Activated naive CD4-positive, alpha-beta T cell treated with anti-CD3 and anti-CD28 coated beads, Interleukin-2, amount 50 U/mL, for 24 hours (primary cell): ENCODE data around the gene CCDC196.

Experiments
- H3K27ac Mint-ChIP-seq: one replicate; pipeline ENCODE4 v1.8.0; 2021; ENCODE audit warnings: mild to moderate bottlenecking, mixed read lengths
- H3K27me3 Mint-ChIP-seq: one replicate; pipeline ENCODE4 v1.8.0; 2021; ENCODE audit warnings: mixed read lengths
- H3K36me3 Mint-ChIP-seq: one replicate; pipeline ENCODE4 v1.8.0; 2021; ENCODE audit warnings: mixed read lengths
- H3K4me1 Mint-ChIP-seq: one replicate; pipeline ENCODE4 v1.8.0; 2021; ENCODE audit warnings: mixed read lengths
- H3K4me3 Mint-ChIP-seq: one replicate; pipeline ENCODE4 v1.8.0; 2021; ENCODE audit warnings: mild to moderate bottlenecking, mixed read lengths
- H3K9me3 Mint-ChIP-seq: one replicate; pipeline ENCODE4 v1.8.0; 2021; ENCODE audit warnings: mixed read lengths

Gene CCDC196, protein sequence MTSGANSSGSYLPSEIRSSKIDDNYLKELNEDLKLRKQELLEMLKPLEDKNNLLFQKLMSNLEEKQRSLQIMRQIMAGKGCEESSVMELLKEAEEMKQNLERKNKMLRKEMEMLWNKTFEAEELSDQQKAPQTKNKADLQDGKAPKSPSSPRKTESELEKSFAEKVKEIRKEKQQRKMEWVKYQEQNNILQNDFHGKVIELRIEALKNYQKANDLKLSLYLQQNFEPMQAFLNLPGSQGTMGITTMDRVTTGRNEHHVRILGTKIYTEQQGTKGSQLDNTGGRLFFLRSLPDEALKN

DNA sequence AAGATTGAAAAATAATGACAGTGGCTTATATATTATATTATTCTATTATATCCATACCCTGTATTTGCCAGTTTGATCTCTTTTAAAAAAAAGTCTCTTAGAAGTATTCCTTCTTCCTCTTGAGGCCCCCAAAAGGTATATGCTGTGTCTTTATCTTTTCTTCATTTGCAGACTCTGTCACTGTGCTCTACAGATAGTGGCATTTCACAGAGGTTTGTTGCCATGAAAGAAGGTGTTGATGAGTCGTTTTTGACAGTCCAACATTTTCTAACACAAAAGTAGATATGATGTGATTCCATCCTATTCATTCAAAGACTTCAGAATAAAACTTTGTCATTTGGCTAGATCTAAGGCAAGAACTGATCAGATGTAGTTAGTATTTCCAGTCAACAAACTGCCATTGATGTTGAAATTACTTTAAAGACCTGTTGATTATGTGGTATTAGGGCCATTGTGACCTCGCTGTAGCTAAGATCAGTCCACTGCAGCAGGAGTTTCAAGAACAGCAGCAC, at the start of gene CCDC196:
CCDC196 (plus strand) TSS at position 462 of the 512 bp plus-strand sequence. CDS start 132 bp downstream, outside the sequence.
- no peaks in the 10 kb centered on the region for H3K4me1 Mint-ChIP-seq
- H3K9me3 Mint-ChIP-seq, result no peaks in the 10 kb centered on the region
- H3K27me3 Mint-ChIP-seq, result no peaks in the 10 kb centered on the region
- no peaks in the 10 kb centered on the region for H3K36me3 Mint-ChIP-seq
- no peak within 1 kb of the TSS for H3K4me3 Mint-ChIP-seq
- H3K27ac Mint-ChIP-seq, result no peak within 1 kb of the TSS

DNA sequence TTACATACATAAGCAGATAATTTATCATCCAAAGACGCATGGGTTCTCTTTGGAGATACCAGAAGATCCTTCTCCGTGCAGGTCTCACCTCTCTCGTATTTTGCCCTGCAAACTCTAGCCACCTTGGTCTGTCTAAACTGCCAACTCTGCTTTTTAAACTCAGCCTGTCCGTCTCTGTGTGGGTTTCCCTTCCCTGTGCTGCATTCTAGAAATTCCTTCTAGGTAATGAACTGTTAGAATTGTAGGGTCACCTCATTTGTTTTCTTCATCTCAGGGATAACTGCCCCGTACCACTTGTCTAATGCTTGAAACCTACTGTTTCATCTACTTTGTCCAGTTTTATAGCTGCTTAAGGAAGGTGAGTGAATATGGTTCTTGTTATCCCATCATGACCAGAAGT, 45.4 kb upstream of the CCDC196 start:
- Mint-ChIP-seq H3K27ac (no peak overlapping the region), H3K36me3 (peaks cover 5% of the 10 kb centered on the region), H3K27me3 (no peaks in the 10 kb centered on the region), H3K9me3 (peaks cover 16% of the 10 kb centered on the region), H3K4me3 (no peak overlapping the region), H3K4me1 (no peaks in the 10 kb centered on the region)

DNA sequence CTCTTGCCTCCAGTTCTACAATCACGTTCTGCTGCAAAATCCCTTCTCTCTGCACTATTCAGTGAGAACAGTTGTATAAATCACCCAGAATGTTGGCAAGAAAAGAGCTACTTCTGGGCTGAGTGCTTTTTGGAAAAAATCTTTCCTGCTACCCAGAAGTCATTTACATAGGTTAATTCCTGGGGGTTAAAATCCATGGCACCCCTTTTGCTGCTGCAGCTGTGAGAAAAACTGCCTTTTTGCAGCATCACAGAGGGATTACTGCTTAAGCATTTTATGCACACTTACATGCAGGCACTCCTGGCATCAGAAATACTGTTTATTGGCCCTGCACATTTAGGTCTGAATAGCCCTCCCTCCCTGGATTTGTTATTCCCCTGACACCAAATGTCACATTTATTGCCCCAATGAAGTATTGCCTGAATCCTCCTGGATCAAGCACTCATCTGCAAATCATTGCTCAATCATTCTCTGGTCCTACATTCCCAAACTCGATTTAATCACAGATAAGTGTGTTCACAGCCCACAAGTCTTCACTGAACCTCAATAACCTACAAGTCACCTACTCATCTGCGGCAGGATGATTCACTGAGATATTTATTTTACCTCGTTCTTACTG, 43.1 kb upstream of the CCDC196 start:
- Mint-ChIP-seq H3K36me3 (peaks cover 10% of the 10 kb centered on the region), H3K4me3 (no peak overlapping the region), H3K4me1 (no peaks in the 10 kb centered on the region), H3K9me3 (peaks cover 16% of the 10 kb centered on the region), H3K27ac (no peak overlapping the region), H3K27me3 (no peaks in the 10 kb centered on the region)

DNA sequence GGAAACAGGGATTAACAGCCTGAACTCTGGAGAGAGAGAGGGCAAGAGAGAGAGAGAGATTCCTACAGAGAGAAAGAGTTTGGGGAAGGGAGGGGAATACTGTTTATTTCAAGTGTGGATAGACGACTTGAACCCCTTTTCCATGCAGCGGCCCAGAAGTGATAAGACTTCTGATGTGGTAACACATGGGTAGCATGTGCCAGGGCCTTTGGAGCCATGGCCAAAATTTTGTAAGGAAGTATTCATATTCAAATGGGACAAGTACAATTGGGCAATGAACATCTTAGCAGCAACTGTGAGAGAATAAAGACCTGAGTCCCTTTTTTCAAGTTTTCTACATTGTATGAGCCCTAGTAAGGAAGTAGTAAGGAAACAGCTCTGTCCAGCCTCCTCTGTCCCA, 42.4 kb upstream of the CCDC196 start:
- Mint-ChIP-seq H3K4me3 (no peak overlapping the region), H3K9me3 (peaks cover 16% of the 10 kb centered on the region), H3K36me3 (peaks cover 10% of the 10 kb centered on the region), H3K4me1 (no peaks in the 10 kb centered on the region), H3K27ac (no peak overlapping the region), H3K27me3 (no peaks in the 10 kb centered on the region)

DNA sequence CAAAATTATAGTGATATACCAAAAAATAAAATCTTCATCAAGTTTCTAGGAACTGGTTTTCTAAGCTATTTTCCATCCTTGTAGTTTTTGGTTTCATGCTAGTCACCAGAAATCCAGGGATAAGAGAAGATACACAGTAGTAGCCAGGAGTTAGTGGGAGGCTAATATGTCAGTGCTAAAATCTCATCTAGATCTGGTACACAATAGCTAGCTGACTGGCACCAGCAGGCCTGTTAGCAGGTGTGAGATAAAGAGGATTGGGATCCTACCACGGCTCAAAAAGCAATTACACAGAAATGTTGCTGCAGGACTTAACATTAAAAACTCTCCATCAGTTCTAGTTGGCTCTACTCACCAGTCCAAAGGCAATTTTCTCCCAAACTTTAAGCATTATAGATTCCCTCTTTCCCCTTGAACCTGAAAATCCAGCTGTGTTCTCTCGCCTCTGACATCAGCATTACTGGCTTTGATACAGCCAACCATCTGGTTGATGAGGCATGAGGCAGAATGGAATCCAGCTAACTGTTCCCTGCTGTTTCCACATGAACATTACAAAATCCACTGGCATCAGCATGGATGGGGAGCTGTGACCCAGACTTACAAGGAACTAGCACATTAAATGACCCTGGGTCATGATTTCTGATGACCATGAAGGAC, 41.8 kb upstream of the CCDC196 start:
- Mint-ChIP-seq H3K4me3 (no peak overlapping the region), H3K27ac (no peak overlapping the region), H3K9me3 (peaks cover 14% of the 10 kb centered on the region), H3K4me1 (no peaks in the 10 kb centered on the region), H3K27me3 (no peaks in the 10 kb centered on the region), H3K36me3 (peaks cover 10% of the 10 kb centered on the region)

DNA sequence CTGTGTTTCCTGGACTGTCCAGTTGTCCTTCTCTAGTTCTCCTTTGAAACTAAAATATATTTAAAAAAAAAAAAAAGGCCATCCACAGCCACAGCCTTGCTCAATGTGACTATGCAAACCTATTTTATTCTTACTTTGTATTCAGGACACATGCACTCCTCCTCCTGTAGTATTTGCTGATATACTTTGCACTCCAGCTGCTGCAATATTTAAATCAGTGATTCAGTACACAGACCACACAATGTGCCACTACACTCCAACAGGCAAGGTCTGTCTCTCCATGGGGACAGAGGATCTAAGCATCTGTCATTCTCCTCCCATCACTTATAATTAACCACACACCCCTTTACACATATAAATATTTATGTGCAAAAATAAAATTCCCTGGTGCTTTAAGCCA, 40.2 kb upstream of the CCDC196 start:
- Mint-ChIP-seq H3K27ac (no peak overlapping the region), H3K9me3 (peaks cover 4% of the 10 kb centered on the region), H3K36me3 (peaks cover 11% of the 10 kb centered on the region), H3K4me1 (no peaks in the 10 kb centered on the region), H3K4me3 (no peak overlapping the region), H3K27me3 (no peaks in the 10 kb centered on the region)

DNA sequence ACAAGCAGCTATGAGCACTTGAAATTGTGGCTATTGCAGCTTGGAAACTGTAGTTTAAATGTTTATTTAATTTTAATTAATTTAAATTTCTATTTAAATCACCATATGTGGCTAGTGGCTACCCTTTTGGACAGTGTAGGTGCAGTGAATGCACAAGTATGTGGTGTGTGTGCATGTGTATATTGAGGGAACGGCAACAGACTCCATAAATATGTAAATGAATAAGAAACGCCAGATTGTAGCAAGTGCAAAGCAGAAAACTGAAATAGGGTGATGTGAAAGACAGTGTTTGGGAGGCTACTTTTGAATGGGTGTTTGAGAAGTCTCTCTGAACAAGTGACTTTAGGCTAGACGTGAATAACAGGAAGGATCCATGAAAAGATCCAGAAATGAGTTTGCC, 32.7 kb upstream of the CCDC196 start:
- Mint-ChIP-seq H3K4me1 (no peaks in the 10 kb centered on the region), H3K9me3 (no peaks in the 10 kb centered on the region), H3K27me3 (no peaks in the 10 kb centered on the region), H3K36me3 (peaks cover 14% of the 10 kb centered on the region), H3K4me3 (no peak overlapping the region), H3K27ac (no peak overlapping the region)

DNA sequence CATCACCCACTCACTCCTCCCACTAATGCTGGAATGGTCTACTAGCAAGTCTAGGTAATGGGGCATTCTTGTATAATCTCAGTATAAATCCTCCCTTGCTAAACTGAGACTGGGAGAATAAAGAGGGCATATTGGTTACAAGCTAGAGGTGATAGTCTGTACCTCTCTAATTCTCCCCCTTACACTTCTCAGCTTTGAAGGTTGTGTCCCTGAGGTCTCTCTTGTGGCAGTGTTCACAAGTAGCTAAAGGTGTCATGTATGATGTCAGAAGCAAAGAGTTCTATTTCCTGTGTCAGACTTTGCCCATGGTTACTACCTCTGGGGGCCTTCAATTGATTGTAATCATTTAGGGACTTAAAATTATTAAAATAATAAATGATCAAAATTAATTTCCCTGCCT, 26.6 kb upstream of the CCDC196 start:
- Mint-ChIP-seq H3K36me3 (peaks cover 7% of the 10 kb centered on the region), H3K27me3 (no peaks in the 10 kb centered on the region), H3K27ac (no peak overlapping the region), H3K4me3 (no peak overlapping the region), H3K9me3 (no peaks in the 10 kb centered on the region), H3K4me1 (no peaks in the 10 kb centered on the region)

DNA sequence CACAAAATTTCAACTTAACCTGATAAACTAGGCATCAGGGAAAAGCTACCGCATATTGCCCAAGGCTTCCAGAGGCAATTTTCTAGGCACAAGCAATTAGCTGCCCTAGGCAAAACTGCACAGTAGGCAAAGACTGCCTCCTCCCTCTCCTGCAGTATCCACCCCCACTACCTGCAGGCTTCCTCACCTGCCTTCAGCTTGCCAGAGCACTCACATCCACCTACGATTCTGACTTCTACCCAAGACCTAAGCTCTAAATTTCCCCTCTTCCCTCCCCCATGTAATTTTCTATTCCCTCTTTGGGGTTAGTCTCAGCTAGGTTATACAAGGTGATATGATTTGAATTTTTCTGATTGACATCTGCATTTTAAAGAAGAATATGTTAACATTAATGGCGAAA, 21.9 kb upstream of the CCDC196 start:
- no peak overlapping the region for H3K27ac Mint-ChIP-seq
- no peaks in the 10 kb centered on the region for H3K27me3 Mint-ChIP-seq

DNA sequence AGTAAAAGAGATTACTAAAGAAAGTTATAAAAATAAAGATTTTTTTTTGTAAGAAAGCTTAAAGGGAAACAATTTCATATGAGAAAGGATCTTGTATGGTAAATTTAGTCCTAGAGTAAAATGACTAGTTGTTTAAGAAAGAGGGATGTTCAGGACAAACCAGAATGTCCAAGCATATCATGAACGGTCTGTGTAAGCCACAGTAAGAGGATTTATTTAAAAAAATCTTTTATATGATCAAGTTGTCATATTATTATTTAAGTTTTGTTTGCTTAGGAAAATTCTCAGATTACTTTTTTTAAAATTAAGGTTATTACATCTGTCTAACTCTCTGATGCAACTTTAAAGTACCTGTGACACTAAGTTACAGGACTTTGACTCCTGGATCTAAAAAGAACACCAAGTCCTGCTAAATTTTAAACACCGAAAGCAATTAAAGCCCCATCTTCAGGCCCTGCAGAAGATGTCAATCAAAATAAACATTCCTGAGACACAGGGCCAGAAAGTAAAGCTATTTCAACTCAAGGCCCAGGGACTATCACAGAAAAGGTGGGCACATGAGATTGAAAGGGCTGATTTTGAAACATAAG, 17.3 kb upstream of the CCDC196 start:
- Mint-ChIP-seq H3K36me3 (peaks cover 12% of the 10 kb centered on the region), H3K4me1 (no peaks in the 10 kb centered on the region), H3K4me3 (no peak overlapping the region), H3K27me3 (no peaks in the 10 kb centered on the region), H3K27ac (no peak overlapping the region), H3K9me3 (peaks cover 8% of the 10 kb centered on the region)

More for the DNA sequence above, 21.9 kb upstream of the CCDC196 start:
- Mint-ChIP-seq H3K9me3 (no peaks in the 10 kb centered on the region), H3K36me3 (peaks cover 9% of the 10 kb centered on the region), H3K4me1 (no peaks in the 10 kb centered on the region), H3K4me3 (no peak overlapping the region)

DNA sequence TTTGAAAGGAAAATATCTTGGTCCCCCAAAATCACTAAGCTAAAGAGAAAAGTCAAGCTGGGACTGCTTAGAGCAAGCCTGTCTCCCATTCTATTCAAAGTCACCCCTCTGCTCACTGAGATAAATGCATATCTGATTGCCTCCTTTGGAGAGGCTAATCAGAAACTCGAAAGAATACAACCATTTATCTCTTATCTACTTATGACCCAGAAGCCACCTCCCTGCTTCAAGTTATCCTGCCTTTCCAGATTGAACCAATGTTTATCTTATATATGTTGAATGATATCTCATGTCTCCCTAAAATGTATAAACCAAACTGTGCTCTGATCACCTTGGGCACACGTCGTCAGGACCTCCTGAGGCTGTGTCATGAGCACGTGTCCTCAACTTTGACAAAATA, 14.6 kb upstream of the CCDC196 start:
- H3K9me3 Mint-ChIP-seq, result peaks cover 13% of the 10 kb centered on the region
- no peaks in the 10 kb centered on the region for H3K27me3 Mint-ChIP-seq
- peaks cover 10% of the 10 kb centered on the region for H3K36me3 Mint-ChIP-seq
- H3K4me1 Mint-ChIP-seq, result no peaks in the 10 kb centered on the region
- no peak overlapping the region for H3K4me3 Mint-ChIP-seq
- H3K27ac Mint-ChIP-seq, result no peak overlapping the region

DNA sequence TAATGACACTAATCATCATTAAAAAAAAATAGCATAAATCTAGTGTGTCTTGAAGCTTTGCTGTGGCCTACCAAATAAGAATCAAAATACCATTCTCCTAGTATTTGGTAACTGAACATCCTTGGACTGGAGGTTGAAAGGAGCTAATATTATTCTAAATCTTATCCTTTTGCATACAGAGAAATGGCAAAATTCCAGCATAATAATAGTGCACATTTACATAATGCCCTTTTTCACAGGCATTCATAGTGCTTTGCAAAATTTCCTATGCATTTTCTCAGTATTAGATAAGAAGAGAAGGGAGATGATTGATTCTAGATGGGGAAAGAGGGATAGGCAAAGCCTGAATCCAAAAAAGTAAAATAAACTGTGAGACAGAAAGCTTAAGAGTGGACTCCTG, 13.9 kb upstream of the CCDC196 start:
- H3K4me1 Mint-ChIP-seq, result no peaks in the 10 kb centered on the region
- H3K36me3 Mint-ChIP-seq, result peaks cover 10% of the 10 kb centered on the region
- H3K4me3 Mint-ChIP-seq, result no peak overlapping the region
- peaks cover 13% of the 10 kb centered on the region for H3K9me3 Mint-ChIP-seq
- no peak overlapping the region for H3K27ac Mint-ChIP-seq
- H3K27me3 Mint-ChIP-seq, result no peaks in the 10 kb centered on the region

DNA sequence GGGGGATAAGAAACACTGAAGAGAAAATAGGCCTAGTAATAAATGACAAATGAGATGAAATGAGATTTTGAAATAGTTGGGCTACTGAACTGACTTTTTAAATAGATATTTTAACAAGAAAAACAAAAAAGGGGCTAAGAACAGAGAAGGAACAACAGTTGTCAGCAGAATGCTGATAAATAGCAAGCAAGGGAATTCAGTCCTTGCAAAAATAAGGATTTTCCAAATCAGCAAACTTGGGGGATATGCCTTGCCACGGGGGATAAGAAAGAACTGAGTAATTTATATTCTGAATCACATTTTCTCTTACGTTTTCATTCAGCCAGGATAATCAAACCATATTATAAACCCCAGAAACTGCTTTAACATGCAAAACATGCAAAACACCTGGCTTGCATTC, 12.9 kb upstream of the CCDC196 start:
- H3K27me3 Mint-ChIP-seq, result no peaks in the 10 kb centered on the region
- H3K27ac Mint-ChIP-seq, result no peak overlapping the region
- H3K36me3 Mint-ChIP-seq, result peaks cover 7% of the 10 kb centered on the region
- no peaks in the 10 kb centered on the region for H3K4me1 Mint-ChIP-seq
- H3K4me3 Mint-ChIP-seq, result no peak overlapping the region
- peaks cover 13% of the 10 kb centered on the region for H3K9me3 Mint-ChIP-seq

DNA sequence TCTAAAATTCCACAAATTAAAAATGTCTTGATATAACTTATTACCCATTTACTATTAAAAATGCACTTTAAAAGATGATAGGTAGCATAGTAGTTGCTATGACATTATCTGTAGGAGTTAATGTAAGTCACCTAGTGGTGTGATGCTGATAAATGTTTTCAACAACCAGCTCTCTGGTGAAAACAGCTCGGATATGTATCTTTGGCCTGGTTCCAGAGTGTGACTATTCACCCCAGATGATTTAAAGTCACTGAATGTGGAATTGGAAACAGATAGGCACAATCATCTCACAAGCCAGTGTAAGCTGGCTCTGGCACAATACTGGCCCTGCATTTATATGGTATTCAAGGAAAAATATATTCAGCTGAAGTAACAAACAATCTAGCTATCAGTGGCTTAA, 9.2 kb upstream of the CCDC196 start:
- peaks cover 5% of the 10 kb centered on the region for H3K9me3 Mint-ChIP-seq
- no peak overlapping the region for H3K4me3 Mint-ChIP-seq
- H3K36me3 Mint-ChIP-seq, result peaks cover 5% of the 10 kb centered on the region
- no peaks in the 10 kb centered on the region for H3K4me1 Mint-ChIP-seq
- no peak overlapping the region for H3K27ac Mint-ChIP-seq
- no peaks in the 10 kb centered on the region for H3K27me3 Mint-ChIP-seq

DNA sequence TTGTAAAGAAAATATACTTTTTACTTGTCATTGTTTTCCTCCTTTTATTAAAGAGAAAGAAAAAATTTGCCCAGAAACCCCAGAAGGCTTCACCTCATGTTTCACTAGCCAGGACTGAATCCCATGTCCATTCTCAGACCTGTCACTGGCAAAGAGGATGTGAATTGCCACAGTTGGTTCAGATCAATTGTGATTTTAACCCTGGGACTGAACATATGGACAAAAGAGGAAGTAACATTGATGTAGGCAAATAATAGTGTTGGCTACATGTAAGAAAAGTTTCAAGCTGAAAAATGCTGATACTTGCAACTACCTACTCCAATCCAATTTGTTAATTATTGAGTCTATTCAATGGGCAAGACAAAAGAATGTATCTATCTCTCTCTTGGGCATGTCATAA, 8.6 kb upstream of the CCDC196 start:
- Mint-ChIP-seq H3K27ac (no peak overlapping the region), H3K4me1 (no peaks in the 10 kb centered on the region), H3K27me3 (no peaks in the 10 kb centered on the region), H3K9me3 (peaks cover 5% of the 10 kb centered on the region), H3K4me3 (no peak overlapping the region), H3K36me3 (peaks cover 5% of the 10 kb centered on the region)

DNA sequence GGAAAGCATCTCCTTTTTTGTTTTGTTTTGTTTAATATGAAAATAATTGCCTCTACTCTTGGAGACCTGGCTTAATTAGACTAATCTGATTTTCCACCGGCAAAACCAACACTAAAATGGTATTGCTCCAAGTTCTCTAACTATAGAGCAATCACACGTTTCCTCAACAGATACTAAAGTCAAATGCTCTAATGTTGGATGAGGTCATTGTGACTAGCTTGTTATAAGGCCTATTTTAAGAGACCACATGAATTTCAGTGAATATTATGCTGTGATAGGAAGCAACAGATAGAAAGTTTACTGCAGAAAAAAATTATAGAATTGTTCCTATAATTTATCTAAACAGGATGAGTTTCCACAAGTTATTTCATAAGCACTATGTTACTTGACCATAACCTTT, 3.3 kb upstream of the CCDC196 start:
- H3K4me3 Mint-ChIP-seq, result no peak overlapping the region
- no peaks in the 10 kb centered on the region for H3K36me3 Mint-ChIP-seq
- H3K9me3 Mint-ChIP-seq, result no peaks in the 10 kb centered on the region
- no peak overlapping the region for H3K27ac Mint-ChIP-seq
- no peaks in the 10 kb centered on the region for H3K27me3 Mint-ChIP-seq
- H3K4me1 Mint-ChIP-seq, result no peaks in the 10 kb centered on the region
